Measurements from ENCODE around the gene ABCF2. TPM values are rescaled to one million over a fixed set of nuclear protein-coding genes. Genes with fewer than 3 reads are reported as not detected.
A peak's percentile ranks its signal among the peaks of the same experiment; 100 is the strongest.

Gene ABCF2
- 10 to 100 TPM; 23.6 to 32.1 TPM for total RNA-seq
- 10 to 100 TPM; 35.8 to 38.3 TPM for polyA plus RNA-seq (ENCODE audit: insufficient read length in 2 of 2)
- long read RNA-seq, donor 1, partial matches to known transcripts: 0 of 4 reads
- long read RNA-seq, donor 1, other reads (novel, unspliced or antisense): 0 of 4 reads
- long read RNA-seq, donor 2, partial matches to known transcripts: 0 of 1 reads
- long read RNA-seq, donor 2, other reads (novel, unspliced or antisense): 0 of 1 reads
- long read RNA-seq, donor 3, partial matches to known transcripts: 0 of 1 reads
- long read RNA-seq, donor 3, other reads (novel, unspliced or antisense): 0 of 1 reads
- long read RNA-seq, donor 4, partial matches to known transcripts: 0 of 3 reads
- long read RNA-seq, donor 4, other reads (novel, unspliced or antisense): 0 of 3 reads

DNA sequence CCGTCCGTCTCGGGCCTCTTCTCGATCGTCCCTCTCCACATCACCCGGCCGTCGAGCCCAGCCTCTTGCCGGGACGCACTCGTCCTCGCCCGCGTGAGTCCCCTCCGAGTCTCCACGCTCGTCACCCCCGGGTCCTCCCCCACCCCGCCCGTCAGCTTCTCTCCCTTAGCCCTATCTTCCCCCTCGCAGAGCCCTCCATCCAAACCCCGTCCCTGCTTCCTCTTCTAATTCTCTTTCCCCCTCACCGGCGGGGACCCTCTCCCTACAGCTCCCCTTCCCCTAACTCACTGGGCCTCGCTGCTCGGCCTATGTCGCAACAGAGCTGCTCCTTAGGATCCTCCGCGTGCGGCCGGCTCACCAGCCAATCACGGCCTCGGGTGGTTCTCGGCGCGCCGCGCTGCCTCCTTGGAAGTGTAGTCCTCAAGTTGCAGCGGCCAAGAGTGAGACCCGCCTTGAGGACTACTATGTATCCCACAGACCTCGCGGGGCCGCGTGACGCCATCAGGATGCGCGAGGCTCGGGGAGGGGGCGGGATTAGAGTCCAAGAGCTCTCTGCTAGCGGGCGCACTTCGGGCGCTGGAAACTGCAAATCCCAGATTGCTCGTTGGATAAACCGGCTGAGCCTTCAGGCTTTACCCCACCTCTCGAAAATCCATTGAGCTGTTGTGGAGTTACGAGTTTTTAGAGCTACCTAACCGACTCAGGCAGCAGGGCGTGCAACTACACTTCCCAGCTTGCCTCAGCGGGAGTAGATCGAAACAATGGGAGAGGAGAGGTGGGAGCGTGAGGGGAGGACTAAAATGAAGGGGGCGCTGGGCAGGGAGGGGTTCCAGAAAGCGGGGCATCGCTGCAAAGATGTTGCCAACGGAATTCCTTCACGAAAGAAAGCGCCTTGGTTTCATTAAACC, at the start of gene ABCF2:
ABCF2 (minus strand) TSS at position 331 of the 908 bp plus-strand sequence. CDS start 747 bp downstream, outside the sequence.
- H3K9me3 ChIP-seq (ENCODE audit: control insufficient read depth, insufficient read depth, low read length): no peaks in the 10 kb centered on the region
- H3K4me1 ChIP-seq (ENCODE audit: control insufficient read depth, insufficient read depth, low read length): peaks cover 21% of the 10 kb centered on the region
- peaks cover 28% of the 10 kb centered on the region for H3K36me3 ChIP-seq (ENCODE audit: control insufficient read depth, insufficient read depth, low read length)
- H3K27ac ChIP-seq (ENCODE audit: low read depth, low read length): peak within 1 kb of the TSS; percentile 88
- under 1% methylated on average over 68 of the region's 68 CpGs for WGBS (ENCODE audit: insufficient coverage)
- H3K4me3 ChIP-seq (ENCODE audit: low read depth, low read length): peak within 1 kb of the TSS; percentile 76
- no peaks in the 10 kb centered on the region for H3K27me3 ChIP-seq (ENCODE audit: control insufficient read depth, insufficient read depth, low read length)
- peak; percentile 97 to 100 (median 99) for DNase-seq (ENCODE audit: low read depth in 4 of 6, low spot score in 6 of 6)

DNA sequence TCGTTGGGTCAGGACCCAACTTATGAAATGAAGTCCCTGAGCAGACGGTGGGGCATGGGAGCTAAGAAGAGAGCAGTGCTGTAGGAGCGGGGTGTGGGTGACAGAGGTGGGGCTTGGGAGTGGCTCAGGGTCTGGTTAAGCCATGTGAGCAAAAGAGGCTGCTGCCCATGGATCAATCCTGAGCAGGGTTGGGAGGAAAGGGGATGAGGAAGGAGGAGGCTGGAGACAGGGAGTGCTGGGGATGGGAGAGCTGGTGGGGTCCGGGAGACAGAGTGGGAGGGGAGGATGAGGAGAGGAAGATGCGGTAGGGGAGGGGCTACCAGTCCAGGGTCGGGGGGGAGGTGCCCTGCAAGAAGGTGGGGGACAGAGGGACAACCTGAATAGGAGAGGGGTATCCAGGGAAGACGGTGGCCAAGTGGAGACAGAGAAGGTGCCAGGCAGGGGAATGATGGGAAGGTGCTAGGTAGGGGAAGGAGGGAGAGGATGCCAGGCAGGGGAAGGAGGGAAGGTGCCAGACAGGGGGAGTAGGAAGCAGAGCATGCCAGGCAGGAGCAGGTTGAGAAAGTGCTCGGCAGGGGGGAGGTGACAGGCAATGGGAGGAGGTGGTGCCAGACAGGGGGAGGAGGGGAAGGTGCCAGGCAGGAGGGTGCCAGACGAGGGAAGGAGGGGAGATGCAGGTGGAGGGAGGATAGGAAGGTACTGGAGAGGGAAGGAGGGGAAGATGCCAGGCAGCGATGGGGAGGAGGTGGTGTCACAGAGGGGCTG, 49.0 kb upstream of the ABCF2 start:
- Histone ChIP-seq H3K36me3 (ENCODE audit: control insufficient read depth, insufficient read depth, low read length) (peaks cover 34% of the 10 kb centered on the region), H3K4me1 (ENCODE audit: control insufficient read depth, insufficient read depth, low read length) (peaks cover 34% of the 10 kb centered on the region), H3K27ac (ENCODE audit: low read depth, low read length) (no peak overlapping the region), H3K4me3 (ENCODE audit: low read depth, low read length) (peak overlapping the region; percentile 48), H3K9me3 (ENCODE audit: control insufficient read depth, insufficient read depth, low read length) (no peaks in the 10 kb centered on the region), H3K27me3 (ENCODE audit: control insufficient read depth, insufficient read depth, low read length) (no peaks in the 10 kb centered on the region)
- 11% methylated on average over 10 of the region's 10 CpGs for WGBS (ENCODE audit: insufficient coverage)
- DNase-seq (ENCODE audit: low read depth in 4 of 6, low spot score in 6 of 6): peak in 2 of 6 donors; percentile 75 to 93

DNA sequence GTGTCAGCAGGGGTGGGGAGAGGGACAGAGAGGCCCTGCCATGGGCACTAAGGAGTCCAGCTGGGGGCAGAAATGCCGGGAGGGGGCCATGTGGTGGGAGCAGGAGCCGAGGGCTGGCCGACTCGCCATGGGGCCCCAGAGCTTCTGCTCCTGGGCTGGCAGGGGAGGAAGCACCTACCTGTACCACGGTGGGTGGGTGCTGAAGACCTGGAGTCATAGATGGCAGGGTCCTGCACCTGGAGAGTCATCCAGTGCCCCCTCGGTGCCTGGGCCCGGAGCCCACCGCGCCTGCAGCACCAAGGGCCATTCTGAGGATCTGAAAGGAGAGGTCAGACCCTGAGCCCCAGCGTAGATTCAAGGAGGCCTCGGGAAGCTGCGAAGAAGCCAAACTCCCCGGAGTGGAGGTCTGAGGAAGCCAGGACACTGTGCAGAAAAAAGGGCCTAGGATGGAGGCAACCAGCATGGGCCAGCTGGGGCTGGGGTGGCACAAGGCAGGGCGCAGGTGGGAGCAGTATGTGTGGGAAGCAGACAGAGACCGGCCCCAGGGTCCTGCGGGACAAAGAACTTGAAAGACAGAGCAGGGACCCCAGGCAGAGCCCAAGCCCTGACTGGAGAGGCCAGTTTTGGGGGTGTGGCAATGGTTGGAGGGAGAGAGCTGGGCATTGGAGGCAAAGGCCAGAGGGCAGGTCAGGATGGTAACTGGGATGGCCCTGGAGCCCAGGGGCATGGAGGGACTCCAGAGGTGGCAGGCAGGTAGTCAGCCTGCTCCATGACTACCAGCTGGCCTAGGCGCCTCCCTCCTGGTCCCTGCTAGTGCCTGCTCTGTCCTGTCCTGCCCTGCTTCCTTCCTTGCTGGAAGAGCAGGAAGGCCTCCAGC, 48.2 kb upstream of the ABCF2 start:
- no peaks in the 10 kb centered on the region for H3K27me3 ChIP-seq (ENCODE audit: control insufficient read depth, insufficient read depth, low read length)
- DNase-seq (ENCODE audit: low read depth in 4 of 6, low spot score in 6 of 6): no peak
- H3K4me3 ChIP-seq (ENCODE audit: low read depth, low read length): no peak overlapping the region
- no peaks in the 10 kb centered on the region for H3K9me3 ChIP-seq (ENCODE audit: control insufficient read depth, insufficient read depth, low read length)
- H3K36me3 ChIP-seq (ENCODE audit: control insufficient read depth, insufficient read depth, low read length): peaks cover 43% of the 10 kb centered on the region
- 78% methylated on average over 17 of the region's 17 CpGs for WGBS (ENCODE audit: insufficient coverage)
- no peak overlapping the region for H3K27ac ChIP-seq (ENCODE audit: low read depth, low read length)
- peaks cover 34% of the 10 kb centered on the region for H3K4me1 ChIP-seq (ENCODE audit: control insufficient read depth, insufficient read depth, low read length)

DNA sequence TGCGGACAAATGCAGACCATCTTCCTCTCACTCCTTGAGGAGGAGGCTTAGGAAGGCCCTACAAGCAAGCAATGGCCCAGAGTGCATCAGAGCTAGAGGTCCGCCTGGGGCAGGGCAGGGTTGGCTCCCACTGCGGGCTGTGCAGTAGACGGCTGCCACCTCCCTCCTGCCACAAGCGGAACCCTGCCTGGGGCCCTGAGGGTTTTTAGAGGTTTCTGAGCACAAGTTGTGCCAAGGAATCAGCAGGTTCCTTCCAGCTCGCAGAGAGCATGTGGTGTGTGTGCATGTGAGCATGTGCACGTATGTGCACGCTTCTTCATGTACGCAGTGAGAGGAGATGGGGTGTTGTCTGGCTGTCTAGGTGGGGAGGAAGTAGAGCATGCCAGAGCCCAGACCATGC, 47.4 kb upstream of the ABCF2 start:
- Histone ChIP-seq H3K4me1 (ENCODE audit: control insufficient read depth, insufficient read depth, low read length) (peaks cover 34% of the 10 kb centered on the region), H3K27ac (ENCODE audit: low read depth, low read length) (no peak overlapping the region), H3K27me3 (ENCODE audit: control insufficient read depth, insufficient read depth, low read length) (no peaks in the 10 kb centered on the region), H3K9me3 (ENCODE audit: control insufficient read depth, insufficient read depth, low read length) (no peaks in the 10 kb centered on the region), H3K36me3 (ENCODE audit: control insufficient read depth, insufficient read depth, low read length) (peaks cover 50% of the 10 kb centered on the region), H3K4me3 (ENCODE audit: low read depth, low read length) (no peak overlapping the region)
- DNase-seq (ENCODE audit: low read depth in 4 of 6, low spot score in 6 of 6): peak in 1 of 6 donors; percentile 65
- 79% methylated on average over 9 of the region's 9 CpGs for WGBS (ENCODE audit: insufficient coverage)

DNA sequence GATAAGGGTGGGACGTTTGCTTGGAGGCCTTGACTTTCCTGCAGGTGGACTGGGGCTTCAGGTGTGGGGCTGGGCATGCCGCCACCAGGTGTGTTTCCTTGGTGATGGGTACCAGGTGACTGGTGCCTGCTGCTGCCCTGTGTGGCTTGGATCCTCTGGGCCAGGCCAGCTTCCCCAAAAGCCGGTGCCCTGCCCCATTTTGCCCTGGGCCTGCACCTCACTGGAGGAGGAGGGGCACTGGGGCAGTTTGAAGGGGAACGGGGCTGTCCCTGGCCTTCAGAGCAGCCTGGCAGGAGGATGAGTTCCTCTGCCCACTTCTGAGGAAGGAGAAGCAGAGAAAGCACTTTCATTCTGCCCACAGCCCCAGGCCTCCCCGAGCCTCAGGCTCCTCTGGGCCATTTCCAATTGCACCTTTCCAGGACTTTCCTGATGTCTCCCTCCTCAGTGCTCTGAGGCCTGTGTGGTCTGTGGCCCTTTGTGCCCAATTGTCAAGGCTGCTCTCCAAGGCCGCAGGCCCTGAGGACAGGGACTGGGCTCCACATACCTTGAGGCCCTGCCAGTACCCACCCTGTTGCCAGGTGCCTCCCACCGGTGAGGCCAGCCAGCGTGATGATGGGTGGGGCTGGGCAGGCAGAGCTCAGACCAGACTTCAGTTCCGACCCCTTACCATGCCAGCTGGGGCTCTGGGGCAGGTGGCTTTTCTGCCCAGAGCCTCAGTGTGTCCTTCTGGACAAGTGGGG, 46.8 kb upstream of the ABCF2 start:
- H3K9me3 ChIP-seq (ENCODE audit: control insufficient read depth, insufficient read depth, low read length): no peaks in the 10 kb centered on the region
- DNase-seq (ENCODE audit: low read depth in 4 of 6, low spot score in 6 of 6): no peak
- WGBS (ENCODE audit: insufficient coverage): 74% methylated on average over 9 of the region's 9 CpGs
- H3K4me1 ChIP-seq (ENCODE audit: control insufficient read depth, insufficient read depth, low read length): peaks cover 34% of the 10 kb centered on the region
- H3K36me3 ChIP-seq (ENCODE audit: control insufficient read depth, insufficient read depth, low read length): peaks cover 56% of the 10 kb centered on the region
- H3K27ac ChIP-seq (ENCODE audit: low read depth, low read length): no peak overlapping the region
- no peaks in the 10 kb centered on the region for H3K27me3 ChIP-seq (ENCODE audit: control insufficient read depth, insufficient read depth, low read length)
- no peak overlapping the region for H3K4me3 ChIP-seq (ENCODE audit: low read depth, low read length)

DNA sequence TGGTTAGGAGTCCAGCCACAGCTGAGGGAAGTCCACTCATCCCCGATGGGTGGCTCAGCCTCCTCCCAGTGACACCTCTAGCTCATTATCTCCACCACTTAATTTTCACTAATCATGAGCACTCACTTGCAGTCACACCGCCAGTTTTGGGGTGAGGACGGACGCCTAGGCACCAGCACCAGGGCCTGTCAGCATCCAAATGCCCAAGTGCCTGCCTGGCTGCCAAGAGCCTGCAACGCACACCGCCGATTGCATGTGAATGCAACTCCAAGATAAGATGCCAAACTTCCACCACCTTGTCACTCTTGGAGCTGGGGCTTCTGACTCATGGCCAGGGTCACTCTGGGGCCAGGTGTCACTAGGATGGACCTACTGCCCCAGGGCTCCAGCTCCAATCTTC, 45.9 kb upstream of the ABCF2 start:
- Histone ChIP-seq H3K9me3 (ENCODE audit: control insufficient read depth, insufficient read depth, low read length) (no peaks in the 10 kb centered on the region), H3K27ac (ENCODE audit: low read depth, low read length) (no peak overlapping the region), H3K27me3 (ENCODE audit: control insufficient read depth, insufficient read depth, low read length) (no peaks in the 10 kb centered on the region), H3K36me3 (ENCODE audit: control insufficient read depth, insufficient read depth, low read length) (peaks cover 63% of the 10 kb centered on the region), H3K4me3 (ENCODE audit: low read depth, low read length) (no peak overlapping the region), H3K4me1 (ENCODE audit: control insufficient read depth, insufficient read depth, low read length) (peaks cover 32% of the 10 kb centered on the region)
- 73% methylated on average over 7 of the region's 7 CpGs for WGBS (ENCODE audit: insufficient coverage)
- no peak for DNase-seq (ENCODE audit: low read depth in 4 of 6, low spot score in 6 of 6)

DNA sequence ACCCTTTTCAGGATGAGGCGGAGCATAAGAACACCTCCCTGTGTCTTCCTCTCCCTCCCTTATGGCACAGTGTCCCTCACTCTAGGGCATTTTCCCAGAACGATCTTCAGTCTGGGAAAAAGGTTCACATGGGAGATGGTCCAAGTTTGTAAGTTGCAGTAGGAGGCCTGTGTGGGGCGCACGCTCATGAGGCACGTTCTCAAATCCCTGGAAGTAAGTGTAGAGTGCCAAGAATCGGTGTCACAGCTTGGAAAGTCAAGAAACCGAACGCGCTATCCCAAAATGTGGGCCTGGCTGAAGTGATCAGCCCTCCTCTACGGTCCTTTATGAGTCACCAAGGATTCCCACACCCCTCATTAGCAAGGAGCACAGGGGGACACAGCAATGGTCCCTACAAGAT, 45.4 kb upstream of the ABCF2 start:
- peaks cover 66% of the 10 kb centered on the region for H3K36me3 ChIP-seq (ENCODE audit: control insufficient read depth, insufficient read depth, low read length)
- no peaks in the 10 kb centered on the region for H3K9me3 ChIP-seq (ENCODE audit: control insufficient read depth, insufficient read depth, low read length)
- peak in 1 of 6 donors; percentile 61 for DNase-seq (ENCODE audit: low read depth in 4 of 6, low spot score in 6 of 6)
- 79% methylated on average over 9 of the region's 10 CpGs for WGBS (ENCODE audit: insufficient coverage)
- H3K4me3 ChIP-seq (ENCODE audit: low read depth, low read length): no peak overlapping the region
- peaks cover 28% of the 10 kb centered on the region for H3K4me1 ChIP-seq (ENCODE audit: control insufficient read depth, insufficient read depth, low read length)
- H3K27me3 ChIP-seq (ENCODE audit: control insufficient read depth, insufficient read depth, low read length): no peaks in the 10 kb centered on the region
- no peak overlapping the region for H3K27ac ChIP-seq (ENCODE audit: low read depth, low read length)

DNA sequence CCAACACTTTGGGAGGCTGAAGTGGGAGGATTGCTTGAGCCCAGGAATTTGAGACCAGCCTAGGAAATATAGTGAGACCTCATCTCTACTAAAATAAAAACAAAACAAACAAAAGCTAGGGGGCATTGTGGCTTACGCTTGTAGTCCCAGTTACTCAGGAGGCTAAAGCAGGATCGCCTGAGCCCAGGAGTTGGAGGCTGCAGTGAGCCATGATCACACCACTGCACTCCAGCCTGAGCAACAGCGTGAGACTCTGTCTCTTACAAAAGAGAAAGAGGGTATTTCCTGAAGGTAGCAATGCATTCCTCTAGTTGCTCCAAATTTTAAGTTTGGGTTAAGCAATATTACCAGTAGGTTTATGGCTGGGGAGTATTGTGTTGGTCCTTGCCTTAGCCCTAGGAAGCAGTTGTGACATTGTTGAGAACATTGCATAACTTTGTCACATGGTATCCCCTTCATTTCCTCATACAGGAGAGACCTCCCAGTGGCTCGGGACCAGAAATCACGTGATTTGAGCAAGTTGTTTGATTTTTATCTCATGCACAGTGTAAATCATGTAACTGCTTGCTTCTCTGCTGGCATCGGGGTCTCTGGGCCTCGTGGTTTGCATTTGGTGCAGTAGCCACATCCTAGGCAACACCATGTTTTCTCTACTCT, 44.8 kb upstream of the ABCF2 start:
- H3K4me3 ChIP-seq (ENCODE audit: low read depth, low read length): no peak overlapping the region
- WGBS (ENCODE audit: insufficient coverage): 65% methylated on average over 7 of the region's 7 CpGs
- no peaks in the 10 kb centered on the region for H3K9me3 ChIP-seq (ENCODE audit: control insufficient read depth, insufficient read depth, low read length)
- no peaks in the 10 kb centered on the region for H3K27me3 ChIP-seq (ENCODE audit: control insufficient read depth, insufficient read depth, low read length)
- DNase-seq (ENCODE audit: low read depth in 4 of 6, low spot score in 6 of 6): no peak
- H3K36me3 ChIP-seq (ENCODE audit: control insufficient read depth, insufficient read depth, low read length): peaks cover 67% of the 10 kb centered on the region
- no peak overlapping the region for H3K27ac ChIP-seq (ENCODE audit: low read depth, low read length)
- peaks cover 23% of the 10 kb centered on the region for H3K4me1 ChIP-seq (ENCODE audit: control insufficient read depth, insufficient read depth, low read length)

All from spinal cord (tissue), 10 donors.